GM23248 (cell line): ENCODE measurements around the gene PSMG2.

Experiments used
- EZH2 ChIP-seq: fragments of 200-600 bp; sonication (generic); IDR thresholded peaks from 2 replicates; pipeline ENCODE4 v1.6.1; 2018; ENCODE audit warnings: antibody characterized with exemption, mild to moderate bottlenecking; ENCODE audit not compliant: insufficient read depth, poor library complexity, severe bottlenecking
- EZH2phosphoT487 ChIP-seq: fragments of 200-600 bp; sonication (generic); IDR thresholded peaks from 2 replicates; pipeline ENCODE4 v1.6.1; 2018; ENCODE audit warnings: antibody characterized with exemption, moderate library complexity, mild to moderate bottlenecking, low read depth; ENCODE audit not compliant: insufficient read depth

DNA sequence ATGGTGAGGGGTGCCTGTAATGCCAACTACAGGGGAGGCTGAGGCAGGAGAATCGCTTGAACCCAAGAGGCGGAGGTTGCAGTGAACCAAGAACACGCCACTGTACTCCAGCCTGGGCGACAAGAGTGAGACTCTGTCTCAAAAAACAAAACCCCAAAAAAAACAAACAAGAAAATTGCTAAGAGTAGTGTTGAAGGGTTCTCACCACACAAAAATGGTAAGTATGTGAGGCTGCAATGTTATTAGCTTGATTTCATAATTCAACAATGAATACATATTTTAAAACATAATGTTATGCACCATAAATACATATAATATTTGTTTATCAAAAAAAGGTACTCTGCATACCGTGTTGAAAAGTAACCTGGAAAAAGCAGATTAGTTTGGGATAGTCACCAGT lies 45.8 kb downstream of the PSMG2 start:
- TF ChIP-seq EZH2, result no peak
- no peak for TF ChIP-seq EZH2phosphoT487
